Inflammatory macrophage (primary cell): ENCODE results near the gene NIN.

Source experiments
- DNase-seq, 2 donors: peaks; one replicate each; pipeline ENCODE4 v3.0.0-alpha.2; 2020 to 2022

NIN gene

GRCh38 chr14:50839691-50840090 is 8.7 kb upstream of the NIN start:
- DNase-seq, result no peak

- DNase-seq, result no peak
These were observed 8.1 kb upstream of the NIN start for GRCh38 chr14:50839048-50839447.

GRCh38 chr14:50837850-50838470 is 7.0 kb upstream of the NIN start:
- DNase-seq, result no peak

GRCh38 chr14:50837271-50837670 is 6.3 kb upstream of the NIN start:
- DNase-seq, result no peak

- no peak for DNase-seq
These were observed 5.6 kb upstream of the NIN start for GRCh38 chr14:50836515-50836914.

GRCh38 chr14:50835280-50835679 is 4.3 kb upstream of the NIN start:
- DNase-seq, result peak; percentile 48 to 77

GRCh38 chr14:50834802-50835276 is 3.9 kb upstream of the NIN start:
- DNase-seq, result no peak

- DNase-seq, result no peak
These were observed 2.1 kb upstream of the NIN start for GRCh38 chr14:50832935-50833630.

- no peak for DNase-seq
These were observed 785 bp upstream of the NIN start for GRCh38 chr14:50831726-50832168.

GRCh38 chr14:50830044-50830931 is 674 bp downstream of the NIN start:
- peak; percentile 57 to 72 for DNase-seq

GRCh38 chr14:50829489-50830043 is 1.4 kb downstream of the NIN start:
- no peak for DNase-seq

- DNase-seq, result no peak
These were observed 2.1 kb downstream of the NIN start for GRCh38 chr14:50828721-50829488.

GRCh38 chr14:50826681-50827080 is 4.3 kb downstream of the NIN start:
- no peak for DNase-seq

- no peak for DNase-seq
These were observed 5.7 kb downstream of the NIN start for GRCh38 chr14:50825307-50825706.

GRCh38 chr14:50823762-50824636 is 7.0 kb downstream of the NIN start:
- DNase-seq, result peak in 1 of 2 donors; percentile 53

- no peak for DNase-seq
These were observed 7.8 kb downstream of the NIN start for GRCh38 chr14:50823051-50823761.

GRCh38 chr14:50822501-50823042 is 8.4 kb downstream of the NIN start:
- peak in 1 of 2 donors; percentile 35 for DNase-seq

- DNase-seq, result peak; percentile 65 to 77
These were observed 9.2 kb downstream of the NIN start for GRCh38 chr14:50821510-50822464.
